ENCODE data around the gene PHPT1. TPM values are rescaled to one million over a fixed set of nuclear protein-coding genes. Genes with fewer than 3 reads are reported as not detected.

PHPT1 gene
- total RNA-seq, 2 donors from 2014 or later: 37.5 to 92.1 TPM

DNA sequence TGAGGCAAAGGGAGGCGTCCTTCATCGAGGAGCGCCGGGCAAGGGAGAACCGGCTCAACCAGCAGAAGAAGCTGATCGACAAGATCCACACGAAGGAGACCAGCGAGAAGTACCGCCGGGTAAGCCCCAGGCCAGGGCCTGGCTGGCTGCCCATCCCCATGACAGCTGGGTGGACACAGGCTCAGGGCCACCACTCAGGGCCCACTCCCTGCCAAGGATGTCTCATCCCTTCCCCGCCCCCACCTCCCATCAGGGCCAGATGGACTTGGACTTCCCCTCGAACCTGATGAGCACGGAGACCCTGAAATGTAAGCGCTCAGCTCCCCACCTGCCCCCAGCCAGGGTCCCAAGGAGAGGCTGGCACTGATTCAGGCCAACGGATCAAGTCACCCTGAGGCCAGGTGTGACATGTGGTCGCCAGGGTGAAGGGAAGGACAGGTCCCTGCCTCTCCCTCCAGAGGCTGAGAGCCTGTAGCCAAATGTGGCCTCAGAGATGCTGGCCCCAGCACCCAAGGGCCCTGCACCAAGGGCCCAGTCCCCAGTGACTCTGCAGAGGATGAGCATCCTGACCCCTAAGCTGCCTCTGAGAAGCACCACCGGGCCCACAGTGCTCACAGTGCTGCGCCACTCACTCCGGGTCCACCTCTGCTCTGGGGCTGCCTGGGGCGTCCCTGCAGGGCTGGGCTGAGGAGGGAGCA is 44.6 kb upstream of the PHPT1 start:
- Histone ChIP-seq H3K9me3 (no peaks in the 10 kb centered on the region), H3K36me3 (no peaks in the 10 kb centered on the region), H3K4me3 (no peak overlapping the region), H3K4me1 (ENCODE audit: control insufficient read depth in 1 of 2, low read depth in 2 of 2) (peaks cover 28 to 35% of the 10 kb centered on the region in 2 donors), H3K27ac (no peak overlapping the region), H3K27me3 (replicated peaks; ENCODE audit: insufficient read depth) (peaks cover 7% of the 10 kb centered on the region)
- no peak for TF ChIP-seq CTCF (IDR thresholded peaks at IDR 0.05)
- no peak for ATAC-seq (ENCODE audit: insufficient number of reproducible peaks, low FRiP score, low read depth)
- no peak for DNase-seq (ENCODE audit: low spot score)

DNA sequence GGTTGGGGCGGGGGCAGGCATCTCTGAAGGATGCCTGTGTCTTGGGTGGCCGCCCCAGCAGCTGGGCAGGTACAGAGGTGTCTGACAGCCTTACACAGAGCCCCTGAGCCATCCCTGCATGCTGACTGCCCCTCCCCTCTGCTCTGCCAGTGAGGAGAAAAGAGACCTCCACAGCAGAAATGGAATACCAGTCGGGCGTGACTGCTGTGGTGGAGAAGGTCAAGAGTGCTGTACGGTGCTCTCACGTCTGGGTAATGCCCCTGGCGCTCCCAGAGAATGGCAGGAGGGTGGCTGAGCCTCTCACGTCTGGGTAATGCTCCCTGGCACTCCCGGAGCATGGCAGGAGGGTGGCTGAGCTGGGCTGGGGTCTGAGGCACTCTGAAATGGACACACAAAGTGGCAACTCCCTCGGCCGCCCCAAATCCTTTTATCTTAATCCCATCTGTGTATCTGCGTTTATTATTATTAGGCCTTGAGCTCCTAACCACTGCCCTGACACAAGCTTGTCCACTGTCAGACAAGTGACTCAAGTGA is 43.9 kb upstream of the PHPT1 start:
- H3K9me3 ChIP-seq: no peaks in the 10 kb centered on the region
- H3K27me3 ChIP-seq (replicated peaks; ENCODE audit: insufficient read depth): peaks cover 7% of the 10 kb centered on the region
- no peak overlapping the region for H3K27ac ChIP-seq
- no peak overlapping the region for H3K4me3 ChIP-seq
- no peaks in the 10 kb centered on the region for H3K36me3 ChIP-seq
- no peak for TF ChIP-seq CTCF (IDR thresholded peaks at IDR 0.05)
- DNase-seq (ENCODE audit: low spot score) (no peak), ATAC-seq (ENCODE audit: insufficient number of reproducible peaks, low FRiP score, low read depth) (no peak)
- peaks cover 30 to 36% of the 10 kb centered on the region in 2 donors for H3K4me1 ChIP-seq (ENCODE audit: control insufficient read depth in 1 of 2, low read depth in 2 of 2)

- H3K36me3 ChIP-seq: no peaks in the 10 kb centered on the region
- H3K27ac ChIP-seq: no peak overlapping the region
- no peak overlapping the region for H3K4me3 ChIP-seq
- H3K9me3 ChIP-seq: no peaks in the 10 kb centered on the region
- ATAC-seq (ENCODE audit: insufficient number of reproducible peaks, low FRiP score, low read depth) (no peak), DNase-seq (ENCODE audit: low spot score) (no peak)
- H3K27me3 ChIP-seq (replicated peaks; ENCODE audit: insufficient read depth): no peaks in the 10 kb centered on the region
- TF ChIP-seq CTCF (IDR thresholded peaks at IDR 0.05): no peak
- peaks cover 24 to 36% of the 10 kb centered on the region in 2 donors for H3K4me1 ChIP-seq (ENCODE audit: control insufficient read depth in 1 of 2, low read depth in 2 of 2)
Observed at GRCh38 chr9:136806067-136806466, 43.1 kb upstream of the PHPT1 start.

- Histone ChIP-seq H3K9me3 (no peaks in the 10 kb centered on the region), H3K4me3 (peak overlapping the region; percentile 99), H3K36me3 (no peaks in the 10 kb centered on the region), H3K27me3 (replicated peaks; ENCODE audit: insufficient read depth) (no peaks in the 10 kb centered on the region), H3K4me1 (ENCODE audit: control insufficient read depth in 1 of 2, low read depth in 2 of 2) (peaks cover 24 to 36% of the 10 kb centered on the region in 2 donors), H3K27ac (peak overlapping the region in 1 of 2 donors; percentile 63)
- DNase-seq (ENCODE audit: low spot score) (no peak), ATAC-seq (ENCODE audit: insufficient number of reproducible peaks, low FRiP score, low read depth) (no peak)
- no peak for TF ChIP-seq CTCF (IDR thresholded peaks at IDR 0.05)
Observed at GRCh38 chr9:136806631-136807201, 42.5 kb upstream of the PHPT1 start.

DNA sequence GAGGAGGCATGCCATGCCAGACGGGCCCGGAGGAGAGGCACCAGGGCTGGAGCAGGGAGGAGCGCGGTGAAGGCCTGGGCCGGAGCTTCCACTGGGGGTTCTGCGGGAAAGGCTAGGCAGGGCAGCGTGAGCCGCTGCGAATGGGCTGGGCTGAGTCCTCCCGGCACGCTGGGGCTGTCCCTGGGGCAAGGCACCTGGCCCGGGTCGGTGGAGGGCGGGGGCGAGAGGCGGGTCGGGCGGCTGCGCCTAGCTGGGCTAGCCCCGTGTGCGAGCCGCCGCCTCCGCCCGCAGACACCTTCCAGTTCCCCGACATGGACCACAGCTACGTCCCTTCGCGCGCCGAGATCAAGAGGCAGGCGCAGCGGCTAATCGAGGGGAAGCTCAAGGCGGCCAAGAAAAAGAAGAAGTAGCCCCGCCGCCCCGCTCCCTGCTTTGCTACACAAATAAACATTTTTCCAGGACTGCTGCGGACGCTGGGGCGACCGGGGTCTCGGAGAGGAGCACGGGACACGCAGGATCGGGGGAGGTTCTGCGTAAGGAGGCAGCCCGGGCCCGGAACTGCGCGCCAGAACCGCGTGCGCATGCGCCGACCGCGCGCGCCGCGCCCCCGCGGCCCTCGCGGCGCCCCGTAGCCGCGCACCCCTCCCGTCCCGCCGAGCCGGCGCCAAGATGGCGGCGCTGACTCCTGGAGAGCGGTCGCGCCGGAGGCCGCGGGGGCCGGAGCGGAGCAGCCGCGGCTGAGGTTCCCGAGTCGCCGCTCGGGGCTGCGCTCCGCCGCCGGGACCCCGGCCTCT is 41.7 kb upstream of the PHPT1 start, which contains the start of gene RABL6:
TSS of gene RABL6 (plus strand) at position 668 of the 794 bp plus-strand sequence. CDS start 249 bp downstream, outside the sequence.
- H3K27me3 ChIP-seq (replicated peaks; ENCODE audit: insufficient read depth): no peaks in the 10 kb centered on the region
- no peak for TF ChIP-seq CTCF (IDR thresholded peaks at IDR 0.05)
- peak within 1 kb of the TSS; percentile 63 to 75 for H3K27ac ChIP-seq
- no peaks in the 10 kb centered on the region for H3K9me3 ChIP-seq
- H3K4me1 ChIP-seq (ENCODE audit: control insufficient read depth in 1 of 2, low read depth in 2 of 2): peaks cover 24 to 36% of the 10 kb centered on the region in 2 donors
- no peak for DNase-seq (ENCODE audit: low spot score)
- H3K4me3 ChIP-seq: peak within 1 kb of the TSS; percentile 99
- H3K36me3 ChIP-seq: no peaks in the 10 kb centered on the region
- peak; percentile 73 for ATAC-seq (ENCODE audit: insufficient number of reproducible peaks, low FRiP score, low read depth)

All from thoracic aorta (tissue), 2 donors.